Measurements from ENCODE around the gene PIAS3.

DNA sequence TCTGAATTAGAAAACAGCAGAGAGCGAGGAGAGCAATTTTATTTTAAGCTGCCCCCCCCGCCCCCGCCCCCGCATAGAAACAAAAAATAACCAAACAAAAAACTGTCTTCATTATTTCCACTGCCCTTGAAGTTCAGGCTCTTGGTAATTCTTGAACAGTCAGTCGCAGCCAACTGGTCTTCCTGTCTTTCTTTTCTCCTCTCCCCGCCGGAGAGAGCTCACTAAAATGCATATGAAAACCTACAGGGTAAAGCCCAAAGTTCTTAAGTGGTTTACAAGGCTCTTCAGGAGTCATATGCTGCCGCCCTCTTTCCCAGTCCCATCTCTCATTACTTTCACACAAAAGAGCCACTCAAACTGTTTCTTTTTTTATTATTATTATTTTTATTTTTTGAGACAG, 27.9 kb upstream of the PIAS3 start:
- TF ChIP-seq, protein P1, sequence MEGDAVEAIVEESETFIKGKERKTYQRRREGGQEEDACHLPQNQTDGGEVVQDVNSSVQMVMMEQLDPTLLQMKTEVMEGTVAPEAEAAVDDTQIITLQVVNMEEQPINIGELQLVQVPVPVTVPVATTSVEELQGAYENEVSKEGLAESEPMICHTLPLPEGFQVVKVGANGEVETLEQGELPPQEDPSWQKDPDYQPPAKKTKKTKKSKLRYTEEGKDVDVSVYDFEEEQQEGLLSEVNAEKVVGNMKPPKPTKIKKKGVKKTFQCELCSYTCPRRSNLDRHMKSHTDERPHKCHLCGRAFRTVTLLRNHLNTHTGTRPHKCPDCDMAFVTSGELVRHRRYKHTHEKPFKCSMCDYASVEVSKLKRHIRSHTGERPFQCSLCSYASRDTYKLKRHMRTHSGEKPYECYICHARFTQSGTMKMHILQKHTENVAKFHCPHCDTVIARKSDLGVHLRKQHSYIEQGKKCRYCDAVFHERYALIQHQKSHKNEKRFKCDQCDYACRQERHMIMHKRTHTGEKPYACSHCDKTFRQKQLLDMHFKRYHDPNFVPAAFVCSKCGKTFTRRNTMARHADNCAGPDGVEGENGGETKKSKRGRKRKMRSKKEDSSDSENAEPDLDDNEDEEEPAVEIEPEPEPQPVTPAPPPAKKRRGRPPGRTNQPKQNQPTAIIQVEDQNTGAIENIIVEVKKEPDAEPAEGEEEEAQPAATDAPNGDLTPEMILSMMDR (tag by site-specific recombination; IDR thresholded peaks at IDR 0.05), result no peak
- TF ChIP-seq ZBTB1 (tag by site-specific recombination; IDR thresholded peaks at IDR 0.05), result no peak
- TF ChIP-seq, protein P2, sequence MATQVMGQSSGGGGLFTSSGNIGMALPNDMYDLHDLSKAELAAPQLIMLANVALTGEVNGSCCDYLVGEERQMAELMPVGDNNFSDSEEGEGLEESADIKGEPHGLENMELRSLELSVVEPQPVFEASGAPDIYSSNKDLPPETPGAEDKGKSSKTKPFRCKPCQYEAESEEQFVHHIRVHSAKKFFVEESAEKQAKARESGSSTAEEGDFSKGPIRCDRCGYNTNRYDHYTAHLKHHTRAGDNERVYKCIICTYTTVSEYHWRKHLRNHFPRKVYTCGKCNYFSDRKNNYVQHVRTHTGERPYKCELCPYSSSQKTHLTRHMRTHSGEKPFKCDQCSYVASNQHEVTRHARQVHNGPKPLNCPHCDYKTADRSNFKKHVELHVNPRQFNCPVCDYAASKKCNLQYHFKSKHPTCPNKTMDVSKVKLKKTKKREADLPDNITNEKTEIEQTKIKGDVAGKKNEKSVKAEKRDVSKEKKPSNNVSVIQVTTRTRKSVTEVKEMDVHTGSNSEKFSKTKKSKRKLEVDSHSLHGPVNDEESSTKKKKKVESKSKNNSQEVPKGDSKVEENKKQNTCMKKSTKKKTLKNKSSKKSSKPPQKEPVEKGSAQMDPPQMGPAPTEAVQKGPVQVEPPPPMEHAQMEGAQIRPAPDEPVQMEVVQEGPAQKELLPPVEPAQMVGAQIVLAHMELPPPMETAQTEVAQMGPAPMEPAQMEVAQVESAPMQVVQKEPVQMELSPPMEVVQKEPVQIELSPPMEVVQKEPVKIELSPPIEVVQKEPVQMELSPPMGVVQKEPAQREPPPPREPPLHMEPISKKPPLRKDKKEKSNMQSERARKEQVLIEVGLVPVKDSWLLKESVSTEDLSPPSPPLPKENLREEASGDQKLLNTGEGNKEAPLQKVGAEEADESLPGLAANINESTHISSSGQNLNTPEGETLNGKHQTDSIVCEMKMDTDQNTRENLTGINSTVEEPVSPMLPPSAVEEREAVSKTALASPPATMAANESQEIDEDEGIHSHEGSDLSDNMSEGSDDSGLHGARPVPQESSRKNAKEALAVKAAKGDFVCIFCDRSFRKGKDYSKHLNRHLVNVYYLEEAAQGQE (tag by site-specific recombination; IDR thresholded peaks at IDR 0.05), result no peak

All from HEK293 (cell line).